HG03378 (cell line): ENCODE data around the gene UNC80.
"Not testable (repeated sequence)": the region's sequence is repeated elsewhere in the genome, so short reads cannot be mapped to it uniquely, and the experiment has no call there.

Source experiments
- ATAC-seq: cut with Tn5 transposase; IDR thresholded peaks from one replicate; pipeline ENCODE4 v1.9.1; 2021; ENCODE audit warnings: mild to moderate bottlenecking, moderate library complexity; ENCODE audit not compliant: unreplicated experiment

The UNC80 gene

GRCh38 chr2:209771474-209772289, at the start of gene UNC80:
Gene UNC80 (plus strand): TSS chr2:209771832. CDS start chr2:209772073, 241 bp downstream.
- ATAC-seq, result no peak

- ATAC-seq, result no peak
Measured at GRCh38 chr2:209726311-209726710, 45.3 kb upstream of the UNC80 start.

- no peak for ATAC-seq
Measured at GRCh38 chr2:209727077-209727476, 44.6 kb upstream of the UNC80 start.

- no peak for ATAC-seq
Measured at GRCh38 chr2:209734805-209735204, 36.8 kb upstream of the UNC80 start.

- no peak for ATAC-seq
Measured at GRCh38 chr2:209741953-209742352, 29.7 kb upstream of the UNC80 start.

- ATAC-seq, result no peak
Measured at GRCh38 chr2:209753020-209753419, 18.6 kb upstream of the UNC80 start.

GRCh38 chr2:209757163-209757562, 14.5 kb upstream of the UNC80 start:
- no peak for ATAC-seq

- ATAC-seq, result no peak
Measured at GRCh38 chr2:209761566-209761965, 10.1 kb upstream of the UNC80 start.

GRCh38 chr2:209762563-209762962, 9.1 kb upstream of the UNC80 start:
- no peak for ATAC-seq

- no peak for ATAC-seq
Measured at GRCh38 chr2:209763106-209763505, 8.5 kb upstream of the UNC80 start.

GRCh38 chr2:209766613-209767012, 5.0 kb upstream of the UNC80 start:
- ATAC-seq, result no peak

- no peak for ATAC-seq
Measured at GRCh38 chr2:209767316-209767715, 4.3 kb upstream of the UNC80 start.

- ATAC-seq, result no peak
Measured at GRCh38 chr2:209768557-209768956, 3.1 kb upstream of the UNC80 start.

GRCh38 chr2:209772290-209772685, 656 bp downstream of the UNC80 start:
- ATAC-seq, result no peak

- ATAC-seq, result no peak
Measured at GRCh38 chr2:209773377-209773776, 1.7 kb downstream of the UNC80 start.

- ATAC-seq, result no peak
Measured at GRCh38 chr2:209787416-209787815, 15.8 kb downstream of the UNC80 start.

- no peak for ATAC-seq
Measured at GRCh38 chr2:209788925-209789324, 17.3 kb downstream of the UNC80 start.

GRCh38 chr2:209790066-209790728, 18.6 kb downstream of the UNC80 start:
- peak; percentile 77 for ATAC-seq

GRCh38 chr2:209791151-209791550, 19.5 kb downstream of the UNC80 start:
- ATAC-seq, result no peak

- not testable (repeated sequence) for ATAC-seq
Measured at GRCh38 chr2:209795425-209795824, 23.8 kb downstream of the UNC80 start.

- ATAC-seq, result no peak
Measured at GRCh38 chr2:209805351-209805750, 33.7 kb downstream of the UNC80 start.

- ATAC-seq, result no peak
Measured at GRCh38 chr2:209806318-209806717, 34.7 kb downstream of the UNC80 start.
